Adrenal gland (tissue), 5 donors: ENCODE data around the gene STIP1.

Experiments
- CTCF ChIP-seq, 6 experiments: fragments of 450-650 bp in 4 of 6; fragments of 200-600 bp in 2 of 6; sonication (generic) in 1 of 6; IDR thresholded peaks; 1 replicate in 5 of 6; 2 replicates in 1 of 6; pipeline versions ENCODE4 v1.5.1 to v1.8.0; 2016 to 2021; ENCODE audit warnings: antibody characterized with exemption in 6 of 6, mild to moderate bottlenecking in 2 of 6, moderate library complexity in 1 of 6
- POLR2A ChIP-seq, 2 donors: fragments of 450-650 bp; IDR thresholded peaks; one replicate each; pipeline ENCODE4 v1.6.1; 2017; ENCODE audit warnings: antibody characterized with exemption in 2 of 2, mild to moderate bottlenecking in 2 of 2, moderate library complexity in 1 of 2
- donor health status: DM: no; HTN: no; CAD: no.

GRCh38 chr11:64192434-64192833 lies 6.5 kb downstream of the STIP1 start:
- TF ChIP-seq CTCF (IDR thresholded peaks at IDR 0.05), result no peak
- no peak for TF ChIP-seq POLR2A (IDR thresholded peaks at IDR 0.05)
